NCI-H1105 (cell line): Measurements from ENCODE around the gene USH1C.

Source experiments
- DNase-seq: peaks from one replicate; lab custom pipeline; 2025; lab: John Stamatoyannopoulos, UW

Gene USH1C

GRCh38 chr11:17544181-17544622 lies at the start of gene USH1C:
Gene USH1C, minus strand, starts transcription at chr11:17544416. Its CDS starts 109 bp downstream, at chr11:17544307.
- no peak for DNase-seq

GRCh38 chr11:17593466-17594245 lies 49.4 kb upstream of the USH1C start:
- no peak for DNase-seq

GRCh38 chr11:17591293-17591692 lies 47.1 kb upstream of the USH1C start:
- DNase-seq, result no peak

- no peak for DNase-seq
These were observed 46.2 kb upstream of the USH1C start for GRCh38 chr11:17590463-17590862.

- DNase-seq, result no peak
These were observed 44.5 kb upstream of the USH1C start for GRCh38 chr11:17588721-17589120.

GRCh38 chr11:17588166-17588565 lies 44.0 kb upstream of the USH1C start:
- no peak for DNase-seq

GRCh38 chr11:17585911-17586695 lies 41.9 kb upstream of the USH1C start:
- no peak for DNase-seq

- DNase-seq, result no peak
These were observed 37.5 kb upstream of the USH1C start for GRCh38 chr11:17581732-17582053.

- DNase-seq, result no peak
These were observed 37.0 kb upstream of the USH1C start for GRCh38 chr11:17581036-17581731.

- no peak for DNase-seq
These were observed 36.1 kb upstream of the USH1C start for GRCh38 chr11:17580271-17580670.

- DNase-seq, result no peak
These were observed 35.2 kb upstream of the USH1C start for GRCh38 chr11:17579451-17579850.

GRCh38 chr11:17578958-17579357 lies 34.7 kb upstream of the USH1C start:
- no peak for DNase-seq

- no peak for DNase-seq
These were observed 34.1 kb upstream of the USH1C start for GRCh38 chr11:17578296-17578695.

- DNase-seq, result no peak
These were observed 31.5 kb upstream of the USH1C start for GRCh38 chr11:17575431-17576425.

- no peak for DNase-seq
These were observed 30.2 kb upstream of the USH1C start for GRCh38 chr11:17574141-17575091.

GRCh38 chr11:17573526-17573925 lies 29.3 kb upstream of the USH1C start:
- DNase-seq, result no peak

GRCh38 chr11:17572791-17573460 lies 28.7 kb upstream of the USH1C start:
- DNase-seq, result no peak

- no peak for DNase-seq
These were observed 28.1 kb upstream of the USH1C start for GRCh38 chr11:17572359-17572690.

GRCh38 chr11:17571431-17572358 lies 27.5 kb upstream of the USH1C start:
- no peak for DNase-seq
